ENCODE results near the gene AUH. TPM values are rescaled to one million over a fixed set of nuclear protein-coding genes. Genes with fewer than 3 reads are reported as not detected.

AUH gene
- total RNA-seq, 1 experiment from 2014 or later: 29.0 TPM

- BruUV-seq (replicated peaks): no TSS peak
- ChIA-PET CTCF (no interaction called here), POLR2A (no interaction called here), RAD21 (ENCODE audit: low non-redundant PET in 1 of 2, low total read pairs in 2 of 2, uncharacterized antibody in 2 of 2, unreplicated experiment in 2 of 2) (no interaction called here)
- Histone ChIP-seq H3K27ac (ENCODE audit: low read depth, low read length) (no peak overlapping the region), H3K27me3 (ENCODE audit: insufficient read depth, low read length) (no peaks in the 10 kb centered on the region), H3K36me3 (ENCODE audit: control insufficient read depth in 1 of 2, insufficient read depth in 2 of 2, low read length in 2 of 2) (no peaks in the 10 kb centered on the region), H3K4me3 (replicated peaks in 1 of 2; ENCODE audit: low read depth in 1 of 2, low read length in 2 of 2) (no peak overlapping the region), H2AFZ (ENCODE audit: low read depth, low read length, poor library complexity, severe bottlenecking) (no peak overlapping the region), H3K4me1 (ENCODE audit: control insufficient read depth in 1 of 2, insufficient read depth in 2 of 2, low read length in 2 of 2) (peaks cover 2 to 17% of the 10 kb centered on the region in 2 experiments; a peak in 2 of 4 replicates), H3K79me2 (ENCODE audit: insufficient read depth, low read length) (no peaks in the 10 kb centered on the region), H3K4me2 (ENCODE audit: low read length) (no peak overlapping the region), H3K9me2 (ENCODE audit: insufficient read depth) (no peaks in the 10 kb centered on the region), H3K9ac (ENCODE audit: low read length) (no peak overlapping the region), H3K9me3 (ENCODE audit: control insufficient read depth in 1 of 2, insufficient read depth in 1 of 2, low read depth in 1 of 2, low read length in 2 of 2) (peaks cover 0 to 4% of the 10 kb centered on the region in 2 experiments; a peak in 1 of 4 replicates), H4K20me1 (ENCODE audit: insufficient read depth) (no peaks in the 10 kb centered on the region)
- no peak for TF ChIP-seq FOSL1 (IDR thresholded peaks at IDR 0.05; ENCODE audit: low read depth)
- TF ChIP-seq TCF7L2 (IDR thresholded peaks at IDR 0.05; ENCODE audit: borderline replicate concordance, extremely low read depth, insufficient read depth, insufficient read length): no peak
- no peak for TF ChIP-seq ELF1 (IDR thresholded peaks at IDR 0.05; ENCODE audit: borderline replicate concordance, low read depth)
- no peak for TF ChIP-seq CEBPB (IDR thresholded peaks at IDR 0.05; ENCODE audit: low read depth)
- TF ChIP-seq CBX3 (IDR thresholded peaks at IDR 0.05; ENCODE audit: low read depth): no peak
- no peak for TF ChIP-seq MAX (IDR thresholded peaks at IDR 0.05)
- ATAC-seq (no peak), DNase-seq (ENCODE audit: low read depth, low spot score) (no peak)
- intact Hi-C loops (cut with micrococcal nuclease): no loop called here
Measured at GRCh38 chr9:91212596-91213243, 149.0 kb downstream of the AUH start.

GRCh38 chr9:91211919-91212318 lies 149.8 kb downstream of the AUH start:
- Histone ChIP-seq H3K4me1 (ENCODE audit: control insufficient read depth in 1 of 2, insufficient read depth in 2 of 2, low read length in 2 of 2) (peaks cover 2 to 24% of the 10 kb centered on the region in 2 experiments; a peak in 2 of 4 replicates), H3K4me2 (ENCODE audit: low read length) (no peak overlapping the region), H3K9ac (ENCODE audit: low read length) (no peak overlapping the region)
- TF ChIP-seq JUND (IDR thresholded peaks at IDR 0.05) (no peak), YY1 (IDR thresholded peaks at IDR 0.05; ENCODE audit: extremely low read depth, insufficient replicate concordance, low read depth, low read length) (no peak), CTCF (IDR thresholded peaks at IDR 0.05 in 2 of 3, conservative IDR thresholded peaks at IDR 0.05 in 1 of 3; ENCODE audit: borderline replicate concordance in 1 of 3, insufficient read depth in 1 of 3, low read depth in 2 of 3, low read length in 2 of 3) (no peak), REST (IDR thresholded peaks at IDR 0.05; ENCODE audit: low read depth) (no peak), POLR2A (IDR thresholded peaks at IDR 0.05; ENCODE audit: borderline replicate concordance, extremely low read depth, insufficient read depth, insufficient read length) (no peak), RAD21 (IDR thresholded peaks at IDR 0.05; ENCODE audit: low read depth) (no peak), SIN3A (IDR thresholded peaks at IDR 0.05; ENCODE audit: low read depth) (no peak), ZFX (IDR thresholded peaks at IDR 0.05) (no peak), FOSL1 (IDR thresholded peaks at IDR 0.05; ENCODE audit: low read depth) (no peak), EZH2phosphoT487 (IDR thresholded peaks at IDR 0.05; ENCODE audit: borderline replicate concordance) (no peak), CBX3 (IDR thresholded peaks at IDR 0.05; ENCODE audit: low read depth) (no peak), TCF7L2 (IDR thresholded peaks at IDR 0.05; ENCODE audit: borderline replicate concordance, extremely low read depth, insufficient read depth, insufficient read length) (no peak), EGR1 (IDR thresholded peaks at IDR 0.05; ENCODE audit: low read depth) (no peak)

More at GRCh38 chr9:91211919-91212318, 149.8 kb downstream of the AUH start:
- Histone ChIP-seq H3K27me3 (ENCODE audit: insufficient read depth, low read length) (no peaks in the 10 kb centered on the region), H3K9me2 (ENCODE audit: insufficient read depth) (no peaks in the 10 kb centered on the region), H3K36me3 (ENCODE audit: control insufficient read depth in 1 of 2, insufficient read depth in 2 of 2, low read length in 2 of 2) (no peaks in the 10 kb centered on the region), H2AFZ (ENCODE audit: low read depth, low read length, poor library complexity, severe bottlenecking) (no peak overlapping the region), H3K9me3 (ENCODE audit: control insufficient read depth in 1 of 2, insufficient read depth in 1 of 2, low read depth in 1 of 2, low read length in 2 of 2) (peaks cover 0 to 4% of the 10 kb centered on the region in 2 experiments; a peak in 1 of 4 replicates), H3K4me3 (replicated peaks in 1 of 2; ENCODE audit: low read depth in 1 of 2, low read length in 2 of 2) (no peak overlapping the region), H4K20me1 (ENCODE audit: insufficient read depth) (no peaks in the 10 kb centered on the region), H3K27ac (ENCODE audit: low read depth, low read length) (no peak overlapping the region), H3K79me2 (ENCODE audit: insufficient read depth, low read length) (no peaks in the 10 kb centered on the region)
- ChIA-PET RAD21 (ENCODE audit: low non-redundant PET in 1 of 2, low total read pairs in 2 of 2, uncharacterized antibody in 2 of 2, unreplicated experiment in 2 of 2) (no interaction called here), POLR2A (no interaction called here), CTCF (no interaction called here)
- no TSS peak for BruUV-seq (replicated peaks)
- intact Hi-C loops (cut with micrococcal nuclease): no loop called here
- ATAC-seq (no peak), DNase-seq (ENCODE audit: low read depth, low spot score) (no peak)

Measured in HCT116 (cell line).